ENCODE data around the gene GEMIN2.
"Not testable (repeated sequence)": the region's sequence is repeated elsewhere in the genome, so short reads cannot be mapped to it uniquely, and the experiment has no call there.

GEMIN2 gene

GRCh38 chr14:39145266-39145966, 31.3 kb downstream of the GEMIN2 start:
- ChIA-PET CTCF (no interaction called here), POLR2A (ENCODE audit: low non-redundant PET) (no interaction called here)
- no peak for DNase-seq (ENCODE audit: low spot score)
- no peak overlapping the region for H3K27ac ChIP-seq
- TF ChIP-seq CTCF (conservative IDR thresholded peaks at IDR 0.05; ENCODE audit: low read depth) = no peak

DNA sequence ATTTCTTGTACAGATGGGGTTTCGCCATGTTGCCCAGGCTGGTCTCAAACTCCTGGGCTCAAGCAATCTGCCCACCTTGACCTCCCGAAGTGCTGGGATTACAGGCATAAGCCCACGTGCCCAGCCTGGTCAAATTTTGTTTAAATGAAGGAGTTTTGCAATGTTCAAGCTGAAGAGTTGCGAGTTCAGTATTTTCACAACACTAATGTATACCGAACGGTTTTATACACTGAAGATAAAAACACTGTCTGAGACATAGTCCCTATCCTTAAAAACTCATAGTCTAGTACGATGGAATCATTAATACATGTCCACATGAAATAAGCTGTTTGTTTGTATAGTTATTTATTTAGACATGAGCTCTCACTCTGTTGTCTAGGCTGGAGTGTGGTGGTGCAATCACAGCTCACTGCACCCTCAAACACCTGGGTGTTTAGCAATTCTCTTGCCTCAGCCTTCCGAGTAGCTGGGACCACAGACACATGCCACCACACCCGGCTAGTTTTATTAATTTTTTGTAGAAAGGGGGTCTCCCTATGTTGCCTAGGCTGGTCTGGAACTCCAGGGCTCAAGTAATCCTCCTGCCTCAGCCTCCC, 40.6 kb downstream of the GEMIN2 start:
- DNase-seq (ENCODE audit: low spot score) = no peak
- no peak for TF ChIP-seq CTCF (conservative IDR thresholded peaks at IDR 0.05; ENCODE audit: low read depth)
- ChIA-PET CTCF (no interaction called here), POLR2A (ENCODE audit: low non-redundant PET) (interaction anchor here (0.5 kb wide), 1 partner anchor 15 kb away, joined by 4 read pairs; no protein-coding TSS in a partner anchor)
- no peak overlapping the region for H3K27ac ChIP-seq

GRCh38 chr14:39157491-39157890, 43.4 kb downstream of the GEMIN2 start:
- DNase-seq (ENCODE audit: low spot score) = no peak
- no peak overlapping the region for H3K27ac ChIP-seq
- TF ChIP-seq CTCF (conservative IDR thresholded peaks at IDR 0.05; ENCODE audit: low read depth) = no peak
- ChIA-PET CTCF (interaction anchor here (0.8 kb wide), 1 partner anchor 1448 kb away, joined by 7 read pairs; no protein-coding TSS in a partner anchor), POLR2A (ENCODE audit: low non-redundant PET) (no interaction called here)

GRCh38 chr14:39158222-39158858, 44.2 kb downstream of the GEMIN2 start:
- ChIA-PET CTCF (no interaction called here), POLR2A (ENCODE audit: low non-redundant PET) (no interaction called here)
- no peak for TF ChIP-seq CTCF (conservative IDR thresholded peaks at IDR 0.05; ENCODE audit: low read depth)
- no peak overlapping the region for H3K27ac ChIP-seq
- no peak for DNase-seq (ENCODE audit: low spot score)

DNA sequence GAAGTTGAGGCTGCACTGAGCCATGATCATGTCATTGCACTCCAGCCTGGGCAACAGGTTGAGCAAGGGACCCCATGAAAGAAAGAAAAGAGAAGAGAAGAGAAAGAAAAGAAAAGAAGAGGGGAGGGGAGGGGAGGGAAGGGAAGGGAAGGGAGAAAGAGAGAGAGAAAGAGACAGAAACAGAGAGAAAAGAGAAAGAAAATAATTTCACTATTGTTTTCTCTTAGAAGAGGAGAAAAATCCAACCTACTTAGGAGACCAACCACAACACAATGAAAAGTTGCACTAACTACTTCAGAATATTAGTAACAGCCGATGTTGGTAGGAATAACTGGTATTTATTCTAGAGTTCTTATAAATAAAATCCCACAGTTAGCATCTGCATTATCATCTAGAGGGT, 46.4 kb downstream of the GEMIN2 start:
- POLR2A ChIA-PET (ENCODE audit: low non-redundant PET) = no interaction called here
- CTCF ChIA-PET = no interaction called here
- TF ChIP-seq CTCF (conservative IDR thresholded peaks at IDR 0.05; ENCODE audit: low read depth) = no peak
- DNase-seq (ENCODE audit: low spot score) = no peak
- H3K27ac ChIP-seq = no peak overlapping the region

GRCh38 chr14:39167797-39168320, 53.7 kb downstream of the GEMIN2 start:
- POLR2A ChIA-PET (ENCODE audit: low non-redundant PET); DNase-seq (ENCODE audit: low spot score); H3K27ac ChIP-seq; CTCF ChIA-PET: not testable (repeated sequence)

DNA sequence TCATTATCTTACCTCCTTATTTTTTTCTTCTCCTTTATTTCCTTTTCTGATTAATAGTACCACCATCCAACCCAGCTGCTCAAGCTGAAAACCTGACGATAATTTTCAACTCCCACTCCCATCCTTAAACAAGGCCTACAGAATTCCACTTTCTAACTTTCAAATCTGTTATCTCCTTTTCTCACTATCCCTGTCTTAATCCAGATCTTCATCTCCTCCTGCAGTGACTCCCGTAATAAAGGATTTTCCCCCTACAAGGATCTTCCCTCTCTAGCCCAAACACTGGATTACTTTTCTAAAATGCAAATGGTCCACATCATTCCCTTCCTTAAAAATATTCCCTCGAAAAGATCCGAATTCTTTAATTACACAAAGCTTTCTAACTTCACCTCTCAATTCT, 54.5 kb downstream of the GEMIN2 start:
- CTCF ChIA-PET = no interaction called here
- no peak for TF ChIP-seq CTCF (conservative IDR thresholded peaks at IDR 0.05; ENCODE audit: low read depth)
- H3K27ac ChIP-seq = no peak overlapping the region
- POLR2A ChIA-PET (ENCODE audit: low non-redundant PET) = no interaction called here
- DNase-seq (ENCODE audit: low spot score) = no peak

All from RWPE1 (cell line).